HL-60/S4 (cell line): ENCODE measurements around the gene FZD10.

Experiments used
- in situ Hi-C: fragments of 300-500 bp; cut with MboI; formaldehyde crosslinking; loops from 2 replicates; pipeline ENCODE4 v1.14.3; 2022; ENCODE audit warnings: low sequenced_read_pairs

Gene FZD10

DNA sequence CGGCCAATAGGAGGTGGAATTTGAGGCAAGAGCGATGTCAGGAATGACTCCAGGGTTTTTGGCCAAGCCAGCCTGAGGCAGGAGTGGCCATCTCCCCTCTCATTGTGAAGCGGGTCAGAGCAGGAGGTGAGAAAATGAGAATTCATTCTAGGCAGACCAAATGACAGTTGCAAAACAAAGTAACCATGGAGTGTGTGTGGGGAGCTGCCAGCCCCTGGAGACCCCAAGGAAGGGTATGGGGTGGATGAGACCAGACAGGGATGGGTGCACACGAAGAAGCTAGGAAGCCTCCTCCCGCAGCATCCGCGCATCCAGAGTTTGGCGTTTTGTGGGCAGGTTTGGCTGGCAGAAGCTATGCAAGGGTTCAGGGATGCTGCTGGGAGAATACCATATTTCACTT is 38.8 kb downstream of the FZD10 start:
- in situ Hi-C loops, result no loop called here

DNA sequence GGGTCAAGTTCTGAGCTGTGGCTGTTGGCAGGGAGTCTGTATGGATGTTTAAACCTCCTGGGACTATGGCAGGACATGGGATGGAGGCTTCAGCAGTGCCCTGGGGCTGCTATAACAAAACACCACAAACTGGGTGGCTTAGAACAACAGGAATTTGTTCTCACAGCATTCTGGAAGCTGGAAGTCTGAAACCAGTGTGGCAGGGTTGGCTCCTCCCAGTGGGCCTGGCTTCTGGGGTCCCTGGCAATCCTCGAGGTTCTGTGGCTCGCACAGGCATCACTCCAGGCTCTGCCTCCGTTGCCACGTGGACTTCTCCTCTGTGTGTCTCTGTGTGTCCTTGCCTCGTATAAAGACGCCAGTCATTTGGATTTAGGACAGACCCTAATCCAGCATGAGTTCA is 39.9 kb downstream of the FZD10 start:
- in situ Hi-C loops, result no loop called here

- in situ Hi-C loops, result no loop called here
Observed at GRCh38 chr12:130203151-130203550, 40.9 kb downstream of the FZD10 start.

- in situ Hi-C loops, result no loop called here
Observed at GRCh38 chr12:130204541-130204953, 42.3 kb downstream of the FZD10 start.

DNA sequence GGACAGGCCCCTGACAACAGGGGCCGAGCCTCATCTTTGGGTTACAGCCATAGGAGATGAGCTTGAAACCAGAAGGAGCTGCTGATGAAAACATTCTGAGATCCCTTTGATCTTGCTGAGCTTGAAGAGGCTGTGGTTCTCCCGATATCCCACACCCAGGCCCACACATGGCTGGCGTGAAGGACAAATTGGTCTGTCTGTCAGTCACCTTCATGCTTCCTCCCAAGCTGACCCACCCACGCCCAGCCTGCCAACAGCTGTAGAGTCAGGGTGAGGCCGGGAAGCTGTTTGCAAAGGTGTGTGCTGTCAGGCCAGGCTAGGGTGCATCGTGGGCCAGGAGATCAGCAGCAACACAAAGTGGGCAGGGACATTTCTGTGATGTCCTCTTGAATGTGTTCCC is 43.2 kb downstream of the FZD10 start:
- in situ Hi-C loops, result no loop called here

DNA sequence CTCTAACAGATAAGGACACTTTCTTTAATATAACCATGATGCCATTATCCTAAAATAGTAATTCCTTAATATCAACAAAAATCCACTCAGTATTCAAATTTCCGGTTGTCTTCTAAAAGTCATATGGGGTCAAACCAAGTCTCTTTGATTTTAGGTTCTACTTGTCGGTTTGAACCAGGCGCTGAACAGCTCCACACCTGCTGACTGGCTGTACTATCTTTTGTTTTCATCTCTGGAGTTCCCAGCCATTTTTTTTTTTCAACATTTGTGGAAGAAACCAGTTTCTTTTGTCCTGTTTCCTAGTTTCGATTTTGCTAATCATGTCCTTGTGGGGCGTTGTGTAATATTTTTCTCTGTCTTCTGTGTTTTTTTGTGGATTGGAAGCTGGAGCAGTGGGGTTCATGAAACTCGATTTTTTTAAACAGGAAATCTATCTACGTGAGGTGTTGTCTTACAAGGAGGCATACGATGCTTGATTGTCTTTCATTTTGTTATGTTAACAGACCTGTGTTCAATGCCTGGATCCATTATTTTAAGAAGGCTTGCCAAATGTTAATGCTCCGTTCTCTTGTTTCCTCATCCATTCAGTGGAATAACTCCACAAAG is 50.2 kb downstream of the FZD10 start:
- in situ Hi-C loops, result no loop called here

- in situ Hi-C loops, result no loop called here
Observed at GRCh38 chr12:130213249-130213648, 51.0 kb downstream of the FZD10 start.

GRCh38 chr12:130214686-130215395 is 52.6 kb downstream of the FZD10 start:
- in situ Hi-C loops, result no loop called here
